GM10266 (cell line): ENCODE data around the gene TOM1.

Experiments used
- DNase-seq: peaks from one replicate; pipeline ENCODE4 v3.0.0; 2012; ENCODE audit errors: extremely low spot score
- TF ChIP-seq, protein P1 (sequence below): IDR thresholded peaks from 2 replicates; pipeline ENCODE4 v1.5.1; 2012; ENCODE audit warnings: mild to moderate bottlenecking, low read depth; ENCODE audit not compliant: control insufficient read depth, insufficient read depth; ENCODE audit errors: missing control alignments

The TOM1 gene

DNA sequence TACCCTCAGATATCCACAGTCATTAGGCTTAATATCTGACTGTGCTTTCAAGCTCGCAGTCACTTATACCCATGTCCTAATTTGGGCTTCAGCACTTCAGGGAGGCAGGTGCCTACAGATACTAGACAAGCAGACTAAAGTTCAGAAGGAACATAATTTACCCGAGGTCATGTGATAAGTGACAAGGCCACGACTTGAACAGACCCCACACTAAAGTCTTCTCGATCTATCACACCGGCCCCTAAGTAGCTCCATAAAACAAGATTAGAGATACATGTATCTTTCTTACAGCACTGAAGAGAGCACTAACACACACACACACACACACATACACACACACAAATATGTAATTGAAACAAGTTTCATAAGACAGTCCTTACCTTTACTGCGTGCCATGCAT is 32.6 kb downstream of the TOM1 start:
- TF ChIP-seq, protein P1, sequence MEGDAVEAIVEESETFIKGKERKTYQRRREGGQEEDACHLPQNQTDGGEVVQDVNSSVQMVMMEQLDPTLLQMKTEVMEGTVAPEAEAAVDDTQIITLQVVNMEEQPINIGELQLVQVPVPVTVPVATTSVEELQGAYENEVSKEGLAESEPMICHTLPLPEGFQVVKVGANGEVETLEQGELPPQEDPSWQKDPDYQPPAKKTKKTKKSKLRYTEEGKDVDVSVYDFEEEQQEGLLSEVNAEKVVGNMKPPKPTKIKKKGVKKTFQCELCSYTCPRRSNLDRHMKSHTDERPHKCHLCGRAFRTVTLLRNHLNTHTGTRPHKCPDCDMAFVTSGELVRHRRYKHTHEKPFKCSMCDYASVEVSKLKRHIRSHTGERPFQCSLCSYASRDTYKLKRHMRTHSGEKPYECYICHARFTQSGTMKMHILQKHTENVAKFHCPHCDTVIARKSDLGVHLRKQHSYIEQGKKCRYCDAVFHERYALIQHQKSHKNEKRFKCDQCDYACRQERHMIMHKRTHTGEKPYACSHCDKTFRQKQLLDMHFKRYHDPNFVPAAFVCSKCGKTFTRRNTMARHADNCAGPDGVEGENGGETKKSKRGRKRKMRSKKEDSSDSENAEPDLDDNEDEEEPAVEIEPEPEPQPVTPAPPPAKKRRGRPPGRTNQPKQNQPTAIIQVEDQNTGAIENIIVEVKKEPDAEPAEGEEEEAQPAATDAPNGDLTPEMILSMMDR = no peak
- no peak for DNase-seq

DNA sequence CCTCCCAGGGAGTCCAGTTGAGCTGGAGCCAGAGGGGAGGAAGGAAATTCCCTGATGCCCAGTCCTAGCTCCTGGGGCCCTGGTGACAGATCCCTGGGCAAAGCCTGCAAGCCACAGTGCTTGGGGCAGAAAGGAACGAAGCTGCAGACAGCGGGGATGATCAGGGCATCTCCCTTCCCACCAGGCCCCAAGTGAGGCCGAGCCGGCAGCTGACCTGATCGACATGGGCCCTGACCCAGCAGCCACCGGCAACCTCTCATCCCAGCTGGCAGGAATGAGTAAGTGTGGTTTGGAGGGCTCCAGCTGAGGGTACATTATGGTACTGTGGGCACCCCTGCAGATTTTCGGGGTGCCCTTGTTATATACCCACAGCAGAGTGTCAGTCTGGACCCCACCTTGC is 33.5 kb downstream of the TOM1 start:
- no peak for DNase-seq
- TF ChIP-seq, protein P1 = no peak

DNA sequence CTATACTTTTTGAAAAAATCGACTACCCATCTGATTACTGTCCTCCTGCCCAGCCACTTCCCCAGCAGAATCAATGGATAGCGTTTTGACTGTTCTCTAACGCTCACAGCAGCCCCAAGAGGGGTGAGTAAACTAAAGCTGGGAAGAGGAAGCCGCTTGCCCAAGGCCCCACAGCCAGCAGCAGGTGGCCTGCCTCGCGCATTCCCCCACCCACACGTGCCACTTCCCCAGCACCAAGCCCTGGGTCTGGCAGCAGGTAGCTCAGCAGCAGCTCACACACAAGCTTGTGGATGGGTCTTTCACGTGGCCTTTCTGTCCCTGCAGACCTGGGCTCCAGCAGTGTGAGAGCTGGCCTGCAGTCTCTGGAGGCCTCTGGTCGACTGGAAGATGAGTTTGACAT is 34.3 kb downstream of the TOM1 start:
- no peak for DNase-seq
- TF ChIP-seq, protein P1 = no peak

DNA sequence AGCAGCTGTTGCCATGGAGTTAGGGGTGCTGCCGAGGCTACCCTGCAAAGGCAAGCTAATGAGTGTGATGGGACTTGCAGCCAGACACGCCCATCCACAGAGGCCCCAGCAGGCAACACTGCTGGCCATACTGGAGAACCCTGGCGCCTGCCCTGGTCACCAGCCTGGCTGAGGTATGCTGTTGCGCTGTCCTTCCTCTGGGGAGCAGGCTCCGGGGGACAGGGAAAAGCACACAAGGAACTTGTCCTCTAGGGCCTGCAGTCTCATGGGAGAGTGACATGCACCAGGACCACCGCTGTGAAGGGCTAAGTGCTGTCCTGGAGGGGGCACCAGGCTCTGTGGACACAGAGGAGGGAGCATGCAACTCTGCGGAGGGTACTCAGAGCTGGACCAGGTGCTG is 35.8 kb downstream of the TOM1 start:
- DNase-seq = no peak
- TF ChIP-seq, protein P1 = no peak

DNA sequence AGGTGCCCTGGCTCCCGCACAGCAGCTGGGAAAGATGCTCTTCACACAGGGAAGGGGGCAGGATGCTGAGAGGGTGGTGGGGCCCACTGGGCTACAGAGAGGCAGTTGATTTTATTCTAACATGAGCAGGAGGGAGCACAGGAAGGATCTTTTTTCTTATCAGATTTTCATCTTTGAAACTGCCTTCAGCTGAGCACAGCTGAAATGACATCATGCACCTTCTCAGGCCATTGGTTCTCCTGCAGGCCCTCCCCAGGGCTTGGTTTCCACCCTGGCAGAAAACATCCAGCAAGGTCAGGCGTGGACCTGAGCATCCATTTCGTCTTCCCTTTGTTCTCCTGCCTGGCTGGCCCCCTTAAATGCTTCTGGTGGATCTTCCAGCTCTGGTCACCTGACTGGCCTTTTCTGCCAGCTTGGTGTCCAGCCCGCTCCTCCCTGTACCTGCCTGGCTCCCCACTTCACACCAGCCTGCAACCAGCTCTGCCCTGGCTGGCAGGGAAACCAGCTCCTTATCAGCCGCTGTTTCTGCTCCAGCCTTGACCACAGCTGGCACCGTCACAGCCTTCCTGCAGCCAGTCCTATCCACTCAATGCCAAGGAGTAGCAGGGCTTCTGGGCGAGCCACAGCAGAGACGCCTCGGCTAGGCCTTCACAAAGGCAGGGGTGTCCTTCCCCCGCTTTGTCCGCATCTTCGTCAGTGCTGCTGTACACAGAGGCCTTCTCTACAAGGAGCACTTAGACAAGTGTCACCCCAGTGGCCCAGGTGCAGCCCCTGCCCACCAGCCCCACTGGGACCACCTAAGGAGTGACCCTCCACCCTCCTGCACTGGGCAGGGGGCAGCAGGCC is 36.5 kb downstream of the TOM1 start:
- TF ChIP-seq, protein P1 = no peak
- DNase-seq = no peak

DNA sequence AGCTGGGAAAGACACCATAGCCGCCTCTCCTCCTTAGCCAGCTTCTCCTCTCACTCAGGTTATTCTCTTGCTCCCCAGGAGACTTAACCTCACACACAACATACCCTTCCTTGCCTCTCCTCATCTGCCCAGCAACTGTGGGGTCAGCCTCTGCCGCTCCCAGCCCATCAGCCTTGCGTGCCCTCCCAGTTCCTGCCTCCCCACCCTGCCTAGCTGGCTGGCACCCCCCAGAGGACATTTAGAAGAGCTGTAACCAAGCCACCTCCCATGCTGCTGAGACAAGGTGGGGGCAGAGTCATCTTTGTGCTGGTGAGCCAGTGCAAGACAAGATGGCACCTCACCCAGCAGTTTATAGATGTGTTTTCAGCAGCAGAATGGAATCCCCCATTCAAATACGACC is 38.2 kb downstream of the TOM1 start:
- TF ChIP-seq, protein P1 = peak; percentile 34
- DNase-seq = no peak

DNA sequence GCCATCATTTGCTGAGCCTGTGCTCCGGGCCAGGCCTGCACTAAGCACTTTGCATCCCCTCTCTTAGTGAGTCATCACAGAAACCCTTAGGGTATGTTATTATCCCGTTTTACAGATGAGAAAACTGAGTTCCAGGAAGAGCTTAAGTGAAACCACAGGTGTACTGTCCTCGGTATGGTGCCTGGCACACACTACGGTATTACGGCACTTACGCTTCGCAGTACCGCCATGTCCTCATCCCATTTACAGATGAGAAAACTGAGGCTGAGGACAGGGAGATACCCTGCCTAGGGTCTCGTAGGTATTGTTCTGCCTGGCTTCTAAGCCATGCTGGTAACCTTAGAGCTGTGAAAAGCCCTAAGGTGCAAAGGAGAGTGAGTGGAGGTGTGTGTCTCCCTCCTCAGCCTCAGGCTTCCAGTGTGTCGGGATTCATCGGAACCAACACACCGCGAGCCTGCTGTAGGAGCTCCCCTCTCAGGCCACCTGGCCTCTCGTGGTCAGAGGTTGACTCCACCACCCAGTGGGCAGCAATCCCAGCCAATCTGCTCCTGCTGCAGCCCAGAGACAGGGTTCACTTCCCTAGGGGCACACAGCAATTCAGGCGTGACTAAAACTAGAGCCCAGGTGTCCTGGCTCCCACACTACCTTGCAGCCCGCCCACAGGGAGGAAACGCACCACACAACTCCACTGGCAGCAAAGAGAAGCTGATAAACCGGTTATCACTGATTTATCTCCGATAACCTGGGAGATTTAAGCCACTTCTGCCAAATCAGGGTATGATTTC is 41.6 kb downstream of the TOM1 start:
- TF ChIP-seq, protein P1 = no peak
- no peak for DNase-seq
